Natural killer cell (primary cell): ENCODE data around the gene BGN. TPM values are rescaled to one million over a fixed set of nuclear protein-coding genes. Genes with fewer than 3 reads are reported as not detected.

Source experiments
- ATAC-seq, 3 donors: fragments of 150-1000 bp in 2 of 3; fragments of 200-7000 bp in 1 of 3; cut with Tn5 transposase; 1 replicate in 1 of 3; 2 replicates in 2 of 3; pipeline ENCODE4 v1.10.0; 2021; ENCODE audit warnings: mild to moderate bottlenecking in 2 of 3, moderate library complexity in 2 of 3
- DNase-seq, 2 donors: peaks; one replicate each; pipeline versions ENCODE4 v3.0.0 to v3.0.0-alpha.2; 2013 to 2021; ENCODE audit warnings: mixed read lengths in 1 of 2
- H3K27ac ChIP-seq: one replicate; pipeline ENCODE4 v1.5.1; 2013; ENCODE audit warnings: mild to moderate bottlenecking, low read length
- H3K27me3 ChIP-seq: one replicate; pipeline ENCODE4 v1.6.1; 2013; ENCODE audit warnings: low read length; ENCODE audit not compliant: control insufficient read depth, insufficient read depth
- H3K36me3 ChIP-seq: one replicate; pipeline ENCODE4 v1.6.1; 2013; ENCODE audit warnings: low read length; ENCODE audit not compliant: control insufficient read depth, insufficient read depth
- H3K4me1 ChIP-seq: one replicate; pipeline ENCODE4 v1.6.1; 2013; ENCODE audit warnings: low read length; ENCODE audit not compliant: control insufficient read depth, insufficient read depth
- H3K4me3 ChIP-seq: one replicate; pipeline ENCODE4 v1.5.1; 2013; ENCODE audit warnings: low read length
- H3K9me3 ChIP-seq: one replicate; pipeline ENCODE4 v1.6.1; 2013; ENCODE audit warnings: low read length; ENCODE audit not compliant: control insufficient read depth, insufficient read depth
- H3K27ac Mint-ChIP-seq, 2 donors: one replicate each; pipeline ENCODE4 v1.8.0; 2022; ENCODE audit warnings: mild to moderate bottlenecking in 2 of 2, mixed read lengths in 2 of 2, moderate library complexity in 1 of 2
- H3K27me3 Mint-ChIP-seq, 2 donors: one replicate each; pipeline ENCODE4 v1.8.0; 2022; ENCODE audit warnings: low read depth in 2 of 2, mixed read lengths in 2 of 2
- H3K36me3 Mint-ChIP-seq: one replicate; pipeline ENCODE4 v1.8.0; 2022; ENCODE audit warnings: mixed read lengths
- H3K4me1 Mint-ChIP-seq, 2 donors: one replicate each; pipeline ENCODE4 v1.8.0; 2022; ENCODE audit warnings: mixed read lengths in 2 of 2
- H3K4me3 Mint-ChIP-seq: one replicate; pipeline ENCODE4 v1.8.0; 2022; ENCODE audit warnings: mild to moderate bottlenecking, moderate library complexity, mixed read lengths
- H3K9me3 Mint-ChIP-seq, 2 donors: one replicate each; pipeline ENCODE4 v1.8.0; 2022; ENCODE audit warnings: mixed read lengths in 2 of 2
- CTCF ChIP-seq: fragments of 200-600 bp; IDR thresholded peaks from one replicate; pipeline ENCODE4 v1.8.0; 2022; ENCODE audit warnings: antibody characterized with exemption
- WGBS: methylation state at CpG from one replicate; pipeline ENCODE4 v1.1.7; 2013; ENCODE audit warnings: missing lambda C conversion rate; ENCODE audit not compliant: insufficient coverage; 5-methylcytosine and 5-hydroxymethylcytosine counted together
- intact Hi-C: fragments of 100-400 bp; cut with micrococcal nuclease; formaldehyde crosslinking; loops from one replicate; pipeline ENCODE4 v1.14.2; 2022
- total RNA-seq, 4 donors: library from RNA; stranded (reverse); fragments of 120-200 nt in 1 of 4; gene quantifications; one replicate each; pipeline versions ENCODE4 v1.2.3 to v1.2.4, GENCODE V29; 2013 to 2022

BGN gene
- total RNA-seq, 3 donors from 2014 or later (not counting 1 experiment from before 2014, with no cell fraction given): not detected

GRCh38 chrX:153515435-153515834, 20.7 kb downstream of the BGN start:
- Mint-ChIP-seq H3K27me3 (peaks cover 0 to 13% of the 10 kb centered on the region in 2 donors), H3K27ac (no peak overlapping the region), H3K36me3 (no peaks in the 10 kb centered on the region), H3K4me1 (no peaks in the 10 kb centered on the region), H3K9me3 (no peaks in the 10 kb centered on the region), H3K4me3 (no peak overlapping the region)
- intact Hi-C loops: no loop called here
- TF ChIP-seq CTCF: no peak
- H3K4me3 ChIP-seq: no peak overlapping the region
- DNase-seq (no peak), ATAC-seq (no peak)
- H3K27ac ChIP-seq: no peak overlapping the region
- no peaks in the 10 kb centered on the region for H3K9me3 ChIP-seq
- peaks cover 2% of the 10 kb centered on the region for H3K27me3 ChIP-seq
- no peaks in the 10 kb centered on the region for H3K36me3 ChIP-seq
- H3K4me1 ChIP-seq: no peaks in the 10 kb centered on the region
- WGBS: 82% methylated on average over 8 of the region's 8 CpGs

- Histone ChIP-seq H3K4me1 (no peaks in the 10 kb centered on the region), H3K27ac (no peak overlapping the region), H3K4me3 (no peak overlapping the region), H3K9me3 (no peaks in the 10 kb centered on the region), H3K36me3 (no peaks in the 10 kb centered on the region), H3K27me3 (peaks cover 2% of the 10 kb centered on the region)
- Mint-ChIP-seq H3K4me1 (no peaks in the 10 kb centered on the region), H3K9me3 (no peaks in the 10 kb centered on the region), H3K27ac (no peak overlapping the region), H3K27me3 (peaks cover 0 to 16% of the 10 kb centered on the region in 2 donors), H3K36me3 (no peaks in the 10 kb centered on the region), H3K4me3 (no peak overlapping the region)
- no peak for DNase-seq
- ATAC-seq: no peak
- no peak for TF ChIP-seq CTCF
- intact Hi-C loops: no loop called here
- 37% methylated on average over 9 of the region's 9 CpGs for WGBS
These were observed 21.3 kb downstream of the BGN start for GRCh38 chrX:153516073-153516472.

- no peaks in the 10 kb centered on the region for H3K9me3 ChIP-seq
- H3K27me3 ChIP-seq: peaks cover 2% of the 10 kb centered on the region
- Mint-ChIP-seq H3K9me3 (no peaks in the 10 kb centered on the region), H3K36me3 (no peaks in the 10 kb centered on the region), H3K4me1 (no peaks in the 10 kb centered on the region), H3K27me3 (peaks cover 0 to 19% of the 10 kb centered on the region in 2 donors), H3K27ac (no peak within 1 kb of the TSS), H3K4me3 (no peak within 1 kb of the TSS)
- no peak for TF ChIP-seq CTCF
- no peak for DNase-seq
- intact Hi-C loops: no loop called here
- 1% methylated on average over 35 of the region's 50 CpGs for WGBS
- H3K4me3 ChIP-seq: no peak within 1 kb of the TSS
- no peak within 1 kb of the TSS for H3K27ac ChIP-seq
- H3K36me3 ChIP-seq: no peaks in the 10 kb centered on the region
- ATAC-seq: no peak
- no peaks in the 10 kb centered on the region for H3K4me1 ChIP-seq
These were observed 22.6 kb downstream of the BGN start, which contains the start of gene ATP2B3 for GRCh38 chrX:153517423-153517822. TSS of gene ATP2B3 (plus strand) at chrX:153517642. CDS start at chrX:153536248, 18,606 bp downstream.
